ENCODE results near the gene NKAIN2. TPM values are rescaled to one million over a fixed set of nuclear protein-coding genes. Genes with fewer than 3 reads are reported as not detected.

The NKAIN2 gene
- total RNA-seq, 1 experiment from 2014 or later = not detected

- CTCF ChIA-PET = no interaction called here
- ATAC-seq = no peak
Observed at GRCh38 chr6:124330197-124330596, 526.5 kb downstream of the NKAIN2 start.

More at GRCh38 chr6:124330197-124330596, 526.5 kb downstream of the NKAIN2 start:
- DNase-seq (ENCODE audit: low read depth, low spot score) = no peak
- no peaks in the 10 kb centered on the region for H3K36me3 ChIP-seq (ENCODE audit: control insufficient read depth in 1 of 2, insufficient read depth in 2 of 2, low read length in 2 of 2)
- ChIA-PET POLR2A (no interaction called here), RAD21 (ENCODE audit: low non-redundant PET in 1 of 2, low total read pairs in 2 of 2, uncharacterized antibody in 2 of 2, unreplicated experiment in 2 of 2) (no interaction called here)
- H3K27me3 ChIP-seq (ENCODE audit: insufficient read depth, low read length) = peaks cover 4% of the 10 kb centered on the region; the same call in 1 of the 2 replicates
- no peak overlapping the region for H3K9ac ChIP-seq (ENCODE audit: low read length)
- BruUV-seq (replicated peaks) = no TSS peak
- H2AFZ ChIP-seq (ENCODE audit: low read depth, low read length, poor library complexity, severe bottlenecking) = no peak overlapping the region
- no peaks in the 10 kb centered on the region for H3K79me2 ChIP-seq (ENCODE audit: insufficient read depth, low read length)
- H3K9me2 ChIP-seq (ENCODE audit: insufficient read depth) = no peaks in the 10 kb centered on the region
- H3K4me3 ChIP-seq (replicated peaks in 1 of 2; ENCODE audit: low read depth in 1 of 2, low read length in 2 of 2) = no peak overlapping the region
- H3K27ac ChIP-seq (ENCODE audit: low read depth, low read length) = no peak overlapping the region
- no peak overlapping the region for H3K4me2 ChIP-seq (ENCODE audit: low read length)
- intact Hi-C loops (cut with micrococcal nuclease) = no loop called here
- no peaks in the 10 kb centered on the region for H3K4me1 ChIP-seq (ENCODE audit: control insufficient read depth in 1 of 2, insufficient read depth in 2 of 2, low read length in 2 of 2)
- no peaks in the 10 kb centered on the region for H3K9me3 ChIP-seq (ENCODE audit: control insufficient read depth in 1 of 2, insufficient read depth in 1 of 2, low read depth in 1 of 2, low read length in 2 of 2)
- no peaks in the 10 kb centered on the region for H4K20me1 ChIP-seq (ENCODE audit: insufficient read depth)
- no peak for TF ChIP-seq ATF3 (IDR thresholded peaks at IDR 0.05)
- no peak for TF ChIP-seq POLR2A (IDR thresholded peaks at IDR 0.05; ENCODE audit: borderline replicate concordance, extremely low read depth, insufficient read depth, insufficient read length)
- TF ChIP-seq CBX3 (IDR thresholded peaks at IDR 0.05; ENCODE audit: low read depth) = no peak
- TF ChIP-seq REST (IDR thresholded peaks at IDR 0.05; ENCODE audit: low read depth) = no peak
- no peak for TF ChIP-seq TCF7L2 (IDR thresholded peaks at IDR 0.05; ENCODE audit: borderline replicate concordance, extremely low read depth, insufficient read depth, insufficient read length)
- no peak for TF ChIP-seq POLR2AphosphoS5 (IDR thresholded peaks at IDR 0.05; ENCODE audit: low read depth, low read length)
- no peak for TF ChIP-seq YY1 (IDR thresholded peaks at IDR 0.05; ENCODE audit: extremely low read depth, insufficient replicate concordance, low read depth, low read length)
- TF ChIP-seq MAX (IDR thresholded peaks at IDR 0.05) = no peak
- no peak for TF ChIP-seq CTCF (IDR thresholded peaks at IDR 0.05 in 2 of 3, conservative IDR thresholded peaks at IDR 0.05 in 1 of 3; ENCODE audit: borderline replicate concordance in 1 of 3, insufficient read depth in 1 of 3, low read depth in 2 of 3, low read length in 2 of 3)
- TF ChIP-seq RAD21 (IDR thresholded peaks at IDR 0.05; ENCODE audit: low read depth) = no peak
- no peak for TF ChIP-seq SIN3A (IDR thresholded peaks at IDR 0.05; ENCODE audit: low read depth)
- no peak for TF ChIP-seq ZNF274 (IDR thresholded peaks at IDR 0.05; ENCODE audit: low read depth, low read length)
- no peak for TF ChIP-seq JUND (IDR thresholded peaks at IDR 0.05)
- no peak for TF ChIP-seq EGR1 (IDR thresholded peaks at IDR 0.05; ENCODE audit: low read depth)
- TF ChIP-seq FOSL1 (IDR thresholded peaks at IDR 0.05; ENCODE audit: low read depth) = no peak
- no peak for TF ChIP-seq ZFX (IDR thresholded peaks at IDR 0.05)
